ENCODE measurements around the gene POR.

- TF ChIP-seq POLR2A (IDR thresholded peaks at IDR 0.05) (no peak), CTCF (IDR thresholded peaks at IDR 0.05) (no peak)
Observed at GRCh38 chr7:76002139-76002538, 87.2 kb downstream of the POR start.

All from adrenal gland (tissue), 5 donors.